ELF-1 (cell line): ENCODE data around the gene EIF5A.

Experiments used
- DNase-seq: peaks from one replicate; pipeline ENCODE4 v3.0.0-alpha.2; 2016; ENCODE audit warnings: low read depth, low spot score

EIF5A gene

GRCh38 chr17:7313088-7313889, 5.9 kb downstream of the EIF5A start:
- peak; percentile 40 for DNase-seq

GRCh38 chr17:7313890-7314718, 6.7 kb downstream of the EIF5A start:
- no peak for DNase-seq

GRCh38 chr17:7314719-7315569, 7.5 kb downstream of the EIF5A start, which contains the start of gene GPS2:
GPS2 (minus strand) TSS chr17:7315360; CDS start chr17:7315052, 308 bp downstream.
- peak; percentile 93 for DNase-seq

- DNase-seq, result no peak
Measured at GRCh38 chr17:7315570-7316235, 8.3 kb downstream of the EIF5A start.

GRCh38 chr17:7317161-7317803, 9.9 kb downstream of the EIF5A start:
- DNase-seq, result no peak

- DNase-seq, result no peak
Measured at GRCh38 chr17:7318121-7318860, 10.9 kb downstream of the EIF5A start.

- no peak for DNase-seq
Measured at GRCh38 chr17:7321466-7321865, 14.0 kb downstream of the EIF5A start.

- no peak for DNase-seq
Measured at GRCh38 chr17:7322520-7323194, 15.2 kb downstream of the EIF5A start.

GRCh38 chr17:7323731-7324437, 16.5 kb downstream of the EIF5A start:
- peak; percentile 83 for DNase-seq

GRCh38 chr17:7324438-7324779, 17.0 kb downstream of the EIF5A start:
- no peak for DNase-seq

GRCh38 chr17:7325031-7325528, 17.7 kb downstream of the EIF5A start:
- no peak for DNase-seq

- DNase-seq, result no peak
Measured at GRCh38 chr17:7326186-7326585, 18.8 kb downstream of the EIF5A start.

GRCh38 chr17:7327056-7327455, 19.6 kb downstream of the EIF5A start:
- no peak for DNase-seq

- DNase-seq, result no peak
Measured at GRCh38 chr17:7327501-7327900, 20.1 kb downstream of the EIF5A start.

- no peak for DNase-seq
Measured at GRCh38 chr17:7328009-7328408, 20.6 kb downstream of the EIF5A start.

GRCh38 chr17:7328840-7329373, 21.5 kb downstream of the EIF5A start, which contains the start of gene NEURL4:
NEURL4 (minus strand) TSS chr17:7329335; CDS start chr17:7329312, 23 bp downstream.
- DNase-seq, result peak; percentile 30

GRCh38 chr17:7329374-7329996, 22.1 kb downstream of the EIF5A start:
- peak; percentile 100 for DNase-seq
